ENCODE results near the gene SLCO2A1.

Gene SLCO2A1

GRCh38 chr3:134060561-134061385 is 31.0 kb upstream of the SLCO2A1 start:
- DNase-seq = no peak

- DNase-seq = no peak
Observed at GRCh38 chr3:134059671-134060560, 30.2 kb upstream of the SLCO2A1 start.

- no peak for DNase-seq
Observed at GRCh38 chr3:134059035-134059601, 29.4 kb upstream of the SLCO2A1 start.

GRCh38 chr3:134057654-134058110 is 28.0 kb upstream of the SLCO2A1 start:
- no peak for DNase-seq

- DNase-seq = no peak
Observed at GRCh38 chr3:134057006-134057653, 27.4 kb upstream of the SLCO2A1 start.

- no peak for DNase-seq
Observed at GRCh38 chr3:134056464-134056891, 26.8 kb upstream of the SLCO2A1 start.

- DNase-seq = no peak
Observed at GRCh38 chr3:134055661-134056060, 25.9 kb upstream of the SLCO2A1 start.

- no peak for DNase-seq
Observed at GRCh38 chr3:134054881-134055280, 25.2 kb upstream of the SLCO2A1 start.

GRCh38 chr3:134054231-134054630 is 24.5 kb upstream of the SLCO2A1 start:
- no peak for DNase-seq

GRCh38 chr3:134052370-134052769 is 22.6 kb upstream of the SLCO2A1 start:
- DNase-seq = no peak

- no peak for DNase-seq
Observed at GRCh38 chr3:134049676-134050075, 20.0 kb upstream of the SLCO2A1 start.

- DNase-seq = no peak
Observed at GRCh38 chr3:134048278-134048996, 18.7 kb upstream of the SLCO2A1 start.

GRCh38 chr3:134044459-134044858 is 14.7 kb upstream of the SLCO2A1 start:
- no peak for DNase-seq

- DNase-seq = no peak
Observed at GRCh38 chr3:134040066-134040465, 10.3 kb upstream of the SLCO2A1 start.

- DNase-seq = no peak
Observed at GRCh38 chr3:134039161-134039862, 9.6 kb upstream of the SLCO2A1 start.

GRCh38 chr3:134038716-134039115 is 9.0 kb upstream of the SLCO2A1 start:
- no peak for DNase-seq

GRCh38 chr3:134038071-134038491 is 8.4 kb upstream of the SLCO2A1 start:
- DNase-seq = no peak

GRCh38 chr3:134037168-134037567 is 7.4 kb upstream of the SLCO2A1 start:
- no peak for DNase-seq

GRCh38 chr3:134036291-134036690 is 6.6 kb upstream of the SLCO2A1 start:
- DNase-seq = no peak

- DNase-seq = no peak
Observed at GRCh38 chr3:134035836-134036235, 6.1 kb upstream of the SLCO2A1 start.

GRCh38 chr3:134034005-134034785 is 4.5 kb upstream of the SLCO2A1 start:
- DNase-seq = no peak
